ENCODE results near the gene MGP.

The MGP gene

DNA sequence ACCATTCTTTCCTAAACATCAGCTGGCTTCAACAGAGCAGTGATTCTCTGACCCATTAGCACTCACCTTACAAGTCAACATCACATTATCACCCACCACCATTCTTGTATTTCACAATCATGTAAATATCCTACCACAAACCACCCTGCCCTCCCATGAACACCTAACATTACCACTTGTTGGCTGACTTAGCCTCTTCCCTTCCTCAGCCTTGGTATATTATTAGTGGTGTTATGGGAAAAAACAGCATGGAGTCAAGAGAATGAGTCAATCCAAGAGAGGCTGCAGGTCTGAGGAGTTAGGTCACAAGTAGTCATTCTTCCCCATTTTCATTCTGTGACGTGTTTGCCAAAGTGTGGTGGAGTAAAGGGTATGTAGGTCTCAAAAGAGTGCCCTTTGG lies 22.3 kb upstream of the MGP start:
- no peak overlapping the region for H3K27ac ChIP-seq
- no peaks in the 10 kb centered on the region for H3K79me2 ChIP-seq (ENCODE audit: insufficient read depth, low read depth)
- no peaks in the 10 kb centered on the region for H3K27me3 ChIP-seq (ENCODE audit: insufficient read depth, low read depth)
- no peak for TF ChIP-seq CTCF (conservative IDR thresholded peaks at IDR 0.05; ENCODE audit: low read depth, low read length)
- H3K36me3 ChIP-seq (ENCODE audit: insufficient read depth): no peaks in the 10 kb centered on the region
- no peak overlapping the region for H2AFZ ChIP-seq (ENCODE audit: low read depth)
- H3K4me2 ChIP-seq: no peak overlapping the region
- no peaks in the 10 kb centered on the region for H3K4me1 ChIP-seq (ENCODE audit: low read depth, poor library complexity, severe bottlenecking)
- no peaks in the 10 kb centered on the region for H4K20me1 ChIP-seq (ENCODE audit: insufficient read depth)
- H3K4me3 ChIP-seq (IDR thresholded peaks at IDR 0.05; ENCODE audit: insufficient read depth, low read depth, low read length): no peak overlapping the region
- no peak overlapping the region for H3K9ac ChIP-seq

- Histone ChIP-seq H4K20me1 (ENCODE audit: insufficient read depth) (no peaks in the 10 kb centered on the region), H3K4me3 (IDR thresholded peaks at IDR 0.05; ENCODE audit: insufficient read depth, low read depth, low read length) (no peak overlapping the region), H3K4me2 (no peak overlapping the region), H3K79me2 (ENCODE audit: insufficient read depth, low read depth) (no peaks in the 10 kb centered on the region), H3K27me3 (ENCODE audit: insufficient read depth, low read depth) (no peaks in the 10 kb centered on the region), H2AFZ (ENCODE audit: low read depth) (no peak overlapping the region), H3K27ac (no peak overlapping the region), H3K36me3 (ENCODE audit: insufficient read depth) (no peaks in the 10 kb centered on the region), H3K9ac (no peak overlapping the region), H3K4me1 (ENCODE audit: low read depth, poor library complexity, severe bottlenecking) (no peaks in the 10 kb centered on the region)
- no peak for TF ChIP-seq CTCF (conservative IDR thresholded peaks at IDR 0.05; ENCODE audit: low read depth, low read length)
Observed at GRCh38 chr12:14906114-14906513, 20.5 kb upstream of the MGP start.

DNA sequence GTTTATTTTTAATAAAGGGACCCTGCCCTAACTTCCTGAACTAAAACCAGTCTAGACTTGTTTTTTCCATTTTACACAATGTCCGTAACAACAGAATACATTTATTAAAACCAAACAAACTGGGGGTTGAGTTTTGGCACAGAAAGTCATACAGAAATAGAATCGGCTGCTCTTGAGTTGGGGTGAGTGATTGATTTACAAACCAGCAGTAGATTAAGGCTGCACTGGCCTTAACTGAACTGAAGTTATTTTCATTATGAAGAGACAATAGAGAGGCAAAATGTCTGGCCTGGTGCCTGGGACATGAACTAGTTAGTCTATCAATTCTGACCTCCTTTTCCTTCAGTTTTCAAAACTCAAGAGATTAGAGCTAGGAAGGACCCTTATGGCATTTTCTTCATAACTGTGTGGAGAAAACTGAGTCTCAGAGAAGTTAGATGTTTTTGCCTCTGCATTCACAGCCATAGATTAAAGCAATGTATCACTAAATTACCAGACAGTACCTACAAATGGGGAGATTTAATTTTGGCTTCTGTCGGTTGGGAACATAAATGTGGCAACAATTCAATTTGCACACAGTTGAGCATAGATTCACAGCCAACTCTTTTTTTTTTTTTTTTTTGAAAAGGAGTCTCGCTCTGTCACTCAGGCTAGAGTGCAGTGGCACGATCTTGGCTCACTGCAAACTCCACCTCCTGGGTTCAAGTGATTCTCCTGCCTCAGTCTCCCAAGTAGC lies 19.8 kb upstream of the MGP start:
- Histone ChIP-seq H3K4me3 (IDR thresholded peaks at IDR 0.05; ENCODE audit: insufficient read depth, low read depth, low read length) (no peak overlapping the region), H2AFZ (ENCODE audit: low read depth) (no peak overlapping the region), H3K79me2 (ENCODE audit: insufficient read depth, low read depth) (no peaks in the 10 kb centered on the region), H3K4me1 (ENCODE audit: low read depth, poor library complexity, severe bottlenecking) (no peaks in the 10 kb centered on the region), H3K9ac (no peak overlapping the region), H3K27me3 (ENCODE audit: insufficient read depth, low read depth) (no peaks in the 10 kb centered on the region), H3K4me2 (no peak overlapping the region), H4K20me1 (ENCODE audit: insufficient read depth) (no peaks in the 10 kb centered on the region), H3K27ac (no peak overlapping the region), H3K36me3 (ENCODE audit: insufficient read depth) (no peaks in the 10 kb centered on the region)
- no peak for TF ChIP-seq CTCF (conservative IDR thresholded peaks at IDR 0.05; ENCODE audit: low read depth, low read length)

DNA sequence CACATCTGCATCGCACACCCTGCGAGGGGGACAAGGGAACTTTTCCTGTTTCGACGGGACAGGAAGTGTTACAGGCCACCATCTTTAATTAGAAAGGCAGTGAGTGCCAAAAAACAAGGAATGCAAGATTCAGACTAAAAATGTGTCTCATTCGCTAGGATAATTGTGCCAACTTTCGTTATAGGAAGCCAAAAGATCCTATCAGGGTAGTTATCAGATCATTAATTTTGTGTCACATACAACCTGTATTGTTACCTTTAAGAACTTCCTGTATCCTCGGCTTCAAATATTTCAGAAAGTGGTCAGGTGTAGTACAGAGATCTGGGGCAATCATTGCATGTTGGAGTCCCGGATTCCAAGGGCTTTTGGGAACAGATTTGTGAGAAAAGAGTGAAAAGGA lies 19.2 kb upstream of the MGP start:
- Histone ChIP-seq H3K27ac (no peak overlapping the region), H2AFZ (ENCODE audit: low read depth) (no peak overlapping the region), H3K36me3 (ENCODE audit: insufficient read depth) (no peaks in the 10 kb centered on the region), H3K4me3 (IDR thresholded peaks at IDR 0.05; ENCODE audit: insufficient read depth, low read depth, low read length) (no peak overlapping the region), H3K79me2 (ENCODE audit: insufficient read depth, low read depth) (no peaks in the 10 kb centered on the region), H4K20me1 (ENCODE audit: insufficient read depth) (no peaks in the 10 kb centered on the region), H3K4me2 (no peak overlapping the region), H3K4me1 (ENCODE audit: low read depth, poor library complexity, severe bottlenecking) (no peaks in the 10 kb centered on the region), H3K9ac (no peak overlapping the region), H3K27me3 (ENCODE audit: insufficient read depth, low read depth) (no peaks in the 10 kb centered on the region)
- TF ChIP-seq CTCF (conservative IDR thresholded peaks at IDR 0.05; ENCODE audit: low read depth, low read length): no peak
